Brain microvascular endothelial cell (primary cell): Measurements from ENCODE around the gene DOCK9.

Experiments used
- DNase-seq: peaks from one replicate; pipeline ENCODE4 v3.0.0-alpha.2; 2020
- H3K27ac ChIP-seq: fragments of 250-450 bp; sonication (Bioruptor Pico); 2 replicates; pipeline ENCODE4 v1.5.1; 2020; ENCODE audit warnings: mild to moderate bottlenecking, moderate library complexity
- H3K27me3 ChIP-seq: fragments of 250-450 bp; sonication (Bioruptor Pico); replicated peaks from 2 replicates; pipeline ENCODE4 v1.5.1; 2020; ENCODE audit warnings: mild to moderate bottlenecking
- H3K36me3 ChIP-seq: fragments of 250-450 bp; sonication (Bioruptor Pico); replicated peaks from 2 replicates; pipeline ENCODE4 v1.5.1; 2020; ENCODE audit warnings: mild to moderate bottlenecking
- H3K4me3 ChIP-seq: 2 replicates; pipeline ENCODE4 v1.5.1; 2011; ENCODE audit warnings: low read depth, mild to moderate bottlenecking, control low read depth, low read length, moderate library complexity
- CTCF ChIP-seq: IDR thresholded peaks from 2 replicates; pipeline ENCODE4 v1.5.1; 2011; ENCODE audit warnings: low read depth, mild to moderate bottlenecking, moderate library complexity, low read length, control low read depth, inconsistent platforms; ENCODE audit errors: missing control alignments
- in situ Hi-C: cut with HindIII; loops from 2 replicates; pipeline ENCODE4 v1.10.0; 2017; ENCODE audit warnings: low sequenced_read_pairs, low pct_ligation_motif_present

DOCK9 gene

DNA sequence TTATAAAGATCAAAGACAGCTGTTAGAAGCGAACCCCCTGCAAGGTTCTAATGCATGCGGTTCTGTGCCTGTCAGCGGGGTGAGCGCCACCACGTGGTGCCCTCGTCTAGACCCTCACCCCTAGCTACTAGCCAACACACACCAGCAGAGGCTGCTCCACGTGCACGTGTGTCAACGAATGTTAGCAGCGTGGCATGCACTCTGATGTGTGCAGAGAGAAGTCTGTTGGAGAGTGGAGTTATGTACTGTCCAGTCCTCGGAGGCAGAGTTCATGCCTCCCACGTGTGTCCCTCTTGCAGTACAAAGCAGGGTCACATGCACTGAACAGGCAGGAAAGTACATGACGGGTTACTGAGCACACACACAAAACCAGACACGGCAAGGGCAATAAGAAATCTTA lies 150.4 kb downstream of the DOCK9 start:
- no peak for DNase-seq
- in situ Hi-C loops = no loop called here
- TF ChIP-seq CTCF = peak; percentile 9
- no peak overlapping the region for H3K4me3 ChIP-seq
- peaks cover 15% of the 10 kb centered on the region for H3K36me3 ChIP-seq
- H3K27ac ChIP-seq = no peak overlapping the region
- H3K27me3 ChIP-seq = no peaks in the 10 kb centered on the region

- DNase-seq = no peak
- no peak overlapping the region for H3K4me3 ChIP-seq
- in situ Hi-C loops = no loop called here
- no peak overlapping the region for H3K27ac ChIP-seq
- H3K27me3 ChIP-seq = no peaks in the 10 kb centered on the region
- no peak for TF ChIP-seq CTCF
- peaks cover 15% of the 10 kb centered on the region for H3K36me3 ChIP-seq
Observed at GRCh38 chr13:98826146-98826545, 151.7 kb downstream of the DOCK9 start.

DNA sequence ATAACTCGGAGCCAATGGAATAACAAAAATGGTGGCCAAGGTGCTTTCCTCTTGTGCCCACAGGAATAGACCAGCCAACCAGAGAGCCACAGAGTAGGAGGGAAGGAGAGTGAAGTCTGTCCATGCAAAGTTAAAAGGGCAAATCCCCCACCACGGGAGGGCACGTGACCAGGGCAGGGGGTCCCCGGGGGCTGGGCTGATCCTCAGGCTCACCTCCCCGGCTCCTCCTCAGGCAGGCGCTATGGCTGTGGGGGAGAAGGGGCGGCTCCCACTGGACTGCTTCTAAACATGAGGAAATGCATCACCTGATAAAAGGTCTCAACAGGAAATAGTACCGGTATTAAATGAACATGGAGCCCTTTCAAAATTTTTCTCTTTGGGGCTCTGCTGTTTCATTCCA lies 152.2 kb downstream of the DOCK9 start:
- TF ChIP-seq CTCF = no peak
- DNase-seq = no peak
- Histone ChIP-seq H3K27me3 (no peaks in the 10 kb centered on the region), H3K36me3 (peaks cover 15% of the 10 kb centered on the region), H3K27ac (no peak overlapping the region), H3K4me3 (no peak overlapping the region)
- in situ Hi-C loops = no loop called here

DNA sequence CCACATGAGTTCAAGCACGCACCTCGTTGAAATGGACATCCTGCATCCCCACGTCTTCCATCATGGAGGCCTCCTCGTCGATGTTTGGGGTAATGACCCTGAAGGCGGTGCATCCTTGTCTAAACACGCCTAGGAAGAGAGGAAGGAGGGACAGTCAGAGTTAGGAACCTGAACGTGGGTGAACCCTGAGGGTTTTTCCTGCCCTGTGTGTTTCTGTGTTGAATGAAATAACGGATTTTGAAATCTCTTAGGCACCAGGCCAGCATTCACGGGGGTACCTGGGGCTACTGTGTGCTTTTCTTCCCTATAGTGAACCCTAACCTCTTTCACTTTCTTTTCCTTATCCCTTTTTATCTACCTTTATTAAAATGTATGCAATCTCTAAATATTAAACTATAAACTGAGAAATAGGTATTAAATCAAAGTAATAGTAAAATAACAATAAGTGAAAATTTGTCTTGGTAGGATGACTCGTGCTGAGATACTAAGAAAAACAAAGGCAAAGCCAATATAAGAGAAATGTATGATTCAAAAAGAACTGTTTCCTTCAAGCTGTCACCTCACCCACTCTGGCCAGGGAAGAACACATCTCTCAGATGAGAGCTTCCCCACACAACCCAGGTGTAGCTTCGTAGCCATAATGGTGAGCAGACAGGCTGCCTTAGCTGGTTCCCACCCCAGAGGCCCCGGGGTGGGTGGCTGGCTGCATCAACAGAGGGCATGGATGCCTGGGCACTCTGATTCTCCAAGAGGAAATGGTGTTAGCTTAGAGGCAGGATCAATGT lies 153.3 kb downstream of the DOCK9 start:
- no peak for TF ChIP-seq CTCF
- in situ Hi-C loops = no loop called here
- Histone ChIP-seq H3K27me3 (no peaks in the 10 kb centered on the region), H3K36me3 (peaks cover 14% of the 10 kb centered on the region), H3K27ac (no peak overlapping the region), H3K4me3 (no peak overlapping the region)
- no peak for DNase-seq

DNA sequence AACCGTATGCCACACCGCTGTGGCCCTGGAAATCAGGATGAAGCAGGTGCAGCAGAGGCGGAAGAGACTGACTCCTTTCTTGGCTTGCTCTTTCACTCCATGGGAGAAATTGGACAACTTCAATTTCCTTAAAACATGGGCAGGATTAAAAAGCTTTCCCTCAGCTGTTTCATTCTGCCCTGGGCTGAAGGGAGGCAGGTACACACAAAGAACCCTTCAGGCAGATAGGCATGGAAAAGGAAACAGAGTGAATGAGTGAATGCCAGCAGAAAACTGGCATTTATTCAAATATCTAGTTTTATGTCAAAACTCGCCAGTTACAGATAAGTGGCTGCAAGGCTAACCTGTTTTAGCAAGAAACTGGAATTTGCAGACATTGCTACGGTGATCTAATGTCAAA lies 154.4 kb downstream of the DOCK9 start:
- in situ Hi-C loops = no loop called here
- Histone ChIP-seq H3K27me3 (no peaks in the 10 kb centered on the region), H3K36me3 (peaks cover 9% of the 10 kb centered on the region), H3K4me3 (no peak overlapping the region), H3K27ac (no peak overlapping the region)
- no peak for TF ChIP-seq CTCF
- DNase-seq = no peak

GRCh38 chr13:98822225-98822606 lies 155.6 kb downstream of the DOCK9 start:
- no peak overlapping the region for H3K27ac ChIP-seq
- DNase-seq = no peak
- in situ Hi-C loops = no loop called here

More at GRCh38 chr13:98822225-98822606, 155.6 kb downstream of the DOCK9 start:
- H3K36me3 ChIP-seq = peaks cover 7% of the 10 kb centered on the region
- TF ChIP-seq CTCF = no peak
- H3K4me3 ChIP-seq = no peak overlapping the region
- no peaks in the 10 kb centered on the region for H3K27me3 ChIP-seq
